ENCODE results near the gene WAC.
"Not testable (repeated sequence)": the region's sequence is repeated elsewhere in the genome, so short reads cannot be mapped to it uniquely, and the experiment has no call there.

WAC gene

GRCh38 chr10:28569506-28570159 lies 36.7 kb downstream of the WAC start:
- DNase-seq: no peak

- DNase-seq: no peak
Measured at GRCh38 chr10:28570598-28570997, 37.7 kb downstream of the WAC start.

GRCh38 chr10:28571265-28571664 lies 38.3 kb downstream of the WAC start:
- no peak for DNase-seq

GRCh38 chr10:28574214-28574613 lies 41.3 kb downstream of the WAC start:
- not testable (repeated sequence) for DNase-seq

GRCh38 chr10:28575852-28576251 lies 42.9 kb downstream of the WAC start:
- no peak for DNase-seq

GRCh38 chr10:28577506-28577905 lies 44.6 kb downstream of the WAC start:
- no peak for DNase-seq

- no peak for DNase-seq
Measured at GRCh38 chr10:28578454-28578853, 45.5 kb downstream of the WAC start.

GRCh38 chr10:28580825-28581224 lies 47.9 kb downstream of the WAC start:
- no peak for DNase-seq

GRCh38 chr10:28581916-28582315 lies 49.0 kb downstream of the WAC start:
- DNase-seq: no peak

GRCh38 chr10:28585076-28585475 lies 52.2 kb downstream of the WAC start:
- no peak for DNase-seq

GRCh38 chr10:28586176-28586575 lies 53.3 kb downstream of the WAC start:
- DNase-seq: no peak

GRCh38 chr10:28587270-28587969 lies 54.5 kb downstream of the WAC start:
- DNase-seq: no peak

- DNase-seq: no peak
Measured at GRCh38 chr10:28587970-28588290, 55.0 kb downstream of the WAC start.

- DNase-seq: no peak
Measured at GRCh38 chr10:28592953-28593352, 60.0 kb downstream of the WAC start.

GRCh38 chr10:28593811-28594210 lies 60.9 kb downstream of the WAC start:
- DNase-seq: no peak

GRCh38 chr10:28594406-28594805 lies 61.5 kb downstream of the WAC start:
- no peak for DNase-seq

- no peak for DNase-seq
Measured at GRCh38 chr10:28595613-28596012, 62.7 kb downstream of the WAC start.

GRCh38 chr10:28600056-28600455 lies 67.1 kb downstream of the WAC start:
- no peak for DNase-seq

GRCh38 chr10:28601012-28601411 lies 68.1 kb downstream of the WAC start:
- DNase-seq: no peak

GRCh38 chr10:28604567-28605536 lies 71.9 kb downstream of the WAC start:
- no peak for DNase-seq

GRCh38 chr10:28606568-28606967 lies 73.7 kb downstream of the WAC start:
- no peak for DNase-seq

- DNase-seq: not testable (repeated sequence)
Measured at GRCh38 chr10:28609636-28610035, 76.7 kb downstream of the WAC start.

- no peak for DNase-seq
Measured at GRCh38 chr10:28612877-28613276, 80.0 kb downstream of the WAC start.

- DNase-seq: no peak
Measured at GRCh38 chr10:28616514-28616913, 83.6 kb downstream of the WAC start.

Data from left hindlimb (tissue), 1 donor.